ENCODE data around the gene ZNF487.
A peak's percentile ranks its signal among the peaks of the same experiment; 100 is the strongest.
"Not testable (repeated sequence)": the region's sequence is repeated elsewhere in the genome, so short reads cannot be mapped to it uniquely, and the experiment has no call there.

The ZNF487 gene

DNA sequence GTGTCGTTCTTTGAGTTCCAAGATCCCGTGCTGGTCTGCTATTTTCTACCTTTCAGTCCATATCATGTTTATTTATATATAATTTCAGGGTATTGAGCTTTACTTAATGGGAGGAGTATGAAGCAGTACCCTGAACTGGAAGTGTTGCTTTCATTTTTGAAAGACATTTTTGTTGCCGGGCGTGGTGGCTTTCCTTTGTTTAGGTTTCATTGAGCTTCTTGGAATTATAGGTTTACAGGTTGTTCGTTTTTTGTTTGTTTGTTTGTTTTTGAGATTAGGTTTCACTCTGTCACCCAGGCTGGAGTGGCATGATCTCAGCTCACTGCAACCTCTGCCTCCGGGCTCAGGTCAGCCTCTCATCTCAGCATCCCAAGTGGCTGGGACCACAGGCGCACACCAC, 7.4 kb downstream of the ZNF487 start:
- no peak for DNase-seq

DNA sequence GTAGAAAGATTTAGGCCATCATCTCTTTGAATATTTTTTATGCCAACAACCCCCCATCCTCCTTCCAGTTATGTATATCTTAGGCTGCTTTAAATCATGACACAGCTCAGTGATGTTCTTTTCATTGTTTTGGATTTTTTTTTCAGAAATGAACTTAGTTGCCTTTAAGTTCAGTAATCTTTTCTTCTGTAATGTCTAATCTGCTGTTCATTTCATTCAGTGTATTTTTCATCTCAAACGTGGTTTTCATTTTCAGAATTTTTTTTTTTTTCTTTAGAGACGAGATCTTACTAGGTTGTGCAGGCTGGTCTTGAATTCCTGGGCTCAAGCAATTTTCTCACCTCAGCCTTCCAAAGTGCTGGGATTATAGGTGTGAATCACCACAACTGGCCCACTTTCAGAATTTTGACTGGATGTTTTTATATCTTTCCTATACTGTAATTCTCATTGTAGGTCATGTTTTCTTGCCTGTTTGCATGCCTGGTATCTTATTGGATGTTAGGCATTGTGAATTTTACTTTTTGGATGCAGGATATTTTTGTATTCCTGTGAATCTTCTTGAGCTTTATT, 8.1 kb downstream of the ZNF487 start:
- DNase-seq: no peak

DNA sequence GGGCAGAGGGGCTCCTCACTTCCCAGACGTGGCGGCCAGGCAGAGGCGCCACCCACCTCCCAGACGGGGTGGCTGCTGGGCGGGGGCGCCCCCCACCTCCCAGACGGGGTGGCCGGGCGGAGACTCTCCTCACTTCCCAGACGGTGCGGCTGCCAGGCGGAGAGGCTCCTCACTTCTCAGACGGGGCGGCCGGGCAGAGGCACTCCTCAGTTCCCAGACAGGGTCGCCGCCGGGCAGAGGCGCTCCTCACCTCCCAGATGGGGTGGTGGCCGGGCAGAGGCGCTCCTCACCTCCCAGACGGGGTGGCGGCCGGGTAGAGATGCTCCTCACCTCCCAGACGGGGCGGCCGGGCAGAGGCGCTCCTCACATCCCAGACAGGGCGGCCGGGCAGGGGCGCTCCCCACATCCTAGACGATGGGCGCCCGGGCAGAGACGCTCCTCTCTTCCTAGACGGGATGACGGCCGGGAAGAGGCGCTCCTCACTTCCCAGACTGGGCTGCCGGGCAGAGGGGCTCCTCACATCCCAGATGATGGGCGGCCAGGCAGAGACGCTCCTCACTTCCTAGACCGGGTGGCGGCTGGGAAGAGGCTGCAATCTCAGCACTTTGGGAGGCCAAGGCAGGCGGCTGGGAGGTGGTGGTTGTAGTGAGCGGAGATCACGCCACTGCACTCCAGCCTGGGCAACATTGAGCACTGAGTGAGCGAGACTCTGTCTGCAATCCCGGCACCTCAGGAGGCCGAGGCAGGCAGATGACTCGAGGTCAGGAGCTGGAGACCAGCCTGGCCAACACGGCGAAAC, 9.5 kb downstream of the ZNF487 start:
- DNase-seq: not testable (repeated sequence)

DNA sequence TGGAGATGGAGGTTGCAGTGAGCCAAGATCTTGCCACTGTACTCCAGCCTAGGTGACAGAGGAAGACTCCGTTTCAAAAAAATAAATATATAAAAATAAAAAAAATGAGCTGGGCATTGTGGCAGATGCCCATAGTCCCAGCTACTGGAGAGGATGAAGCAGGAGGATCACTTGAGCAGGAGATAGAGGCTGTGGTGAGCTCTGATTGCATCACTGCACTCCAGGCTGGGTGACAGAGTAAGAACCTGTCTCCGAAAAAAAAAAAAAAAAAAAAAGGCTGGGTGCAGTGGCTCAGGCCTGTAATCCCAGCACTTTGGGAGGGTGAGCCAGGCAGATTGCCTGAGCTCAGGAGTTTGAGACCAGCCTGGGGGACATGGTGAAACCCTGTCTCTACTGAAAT, 11.8 kb downstream of the ZNF487 start:
- no peak for DNase-seq

DNA sequence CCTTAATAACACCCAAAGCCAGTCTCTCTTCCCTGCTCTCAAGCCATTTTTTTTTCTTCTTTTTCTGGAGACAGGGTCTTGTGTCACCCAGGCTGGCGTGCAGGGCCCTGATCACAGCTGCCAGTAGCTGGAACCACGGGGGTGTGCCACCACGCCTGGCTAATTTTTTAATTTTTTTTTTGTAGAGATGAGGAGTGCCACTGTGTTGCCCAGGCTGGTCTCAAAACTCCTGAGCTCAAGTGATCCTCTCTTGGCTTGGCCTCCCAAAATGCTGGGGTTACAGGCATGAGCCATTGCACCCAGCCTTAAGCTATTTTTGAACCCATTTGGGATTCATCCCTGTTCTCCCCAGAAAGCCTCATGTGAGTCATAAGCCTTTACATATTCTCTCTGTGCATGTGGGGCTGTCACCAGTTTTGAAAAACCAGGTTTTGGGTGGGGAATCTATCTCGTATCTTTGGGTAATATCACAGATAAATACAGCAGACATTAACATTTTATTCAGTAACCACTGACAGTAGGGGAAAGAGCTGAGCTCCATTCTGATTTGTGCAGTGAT, 15.5 kb downstream of the ZNF487 start:
- no peak for DNase-seq

DNA sequence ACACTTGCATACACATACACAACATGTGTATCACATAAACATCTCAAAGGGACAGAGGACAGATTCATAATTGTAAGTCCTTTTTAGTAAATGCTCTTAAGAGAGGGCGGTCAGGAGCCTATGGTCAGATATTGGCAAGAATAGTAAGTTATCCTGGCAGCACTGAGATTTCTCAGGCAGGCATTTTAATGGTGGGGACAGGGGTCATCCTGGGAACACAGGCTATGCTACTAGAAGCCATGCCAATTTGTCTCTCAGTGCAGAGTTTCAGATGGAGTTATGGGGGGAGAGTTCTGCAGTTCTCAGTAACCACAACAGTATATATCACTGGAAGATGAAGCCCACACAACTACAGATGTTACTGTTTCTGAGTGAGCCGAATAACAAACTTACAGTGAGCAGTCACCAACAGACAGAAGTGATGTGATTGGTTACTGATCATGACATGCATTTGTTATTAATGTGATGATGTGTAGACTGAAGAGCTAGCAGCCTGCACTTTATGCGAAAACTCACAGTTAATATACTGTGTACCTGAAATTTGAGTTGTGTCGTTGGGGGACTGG, 16.4 kb downstream of the ZNF487 start:
- DNase-seq: no peak

DNA sequence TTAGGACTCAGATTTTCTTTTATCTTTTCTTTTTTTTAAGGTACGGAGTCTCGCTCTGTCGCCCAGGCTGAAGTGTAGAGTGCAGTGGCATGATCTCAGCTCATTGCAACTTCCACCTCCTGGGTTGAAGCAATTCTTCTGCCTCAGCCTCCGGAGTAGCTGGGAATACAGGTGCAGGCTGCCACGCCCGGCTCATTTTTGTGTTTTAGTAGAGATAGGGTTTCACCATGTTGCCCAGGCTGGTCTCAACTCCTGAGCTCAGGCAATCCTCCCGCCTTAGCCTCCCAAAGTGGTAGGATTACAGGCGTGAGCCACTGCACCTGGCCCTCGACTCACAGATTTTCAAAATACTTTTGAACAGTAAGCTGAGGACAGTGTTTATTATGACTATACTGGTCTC, 17.1 kb downstream of the ZNF487 start:
- DNase-seq: not testable (repeated sequence)

DNA sequence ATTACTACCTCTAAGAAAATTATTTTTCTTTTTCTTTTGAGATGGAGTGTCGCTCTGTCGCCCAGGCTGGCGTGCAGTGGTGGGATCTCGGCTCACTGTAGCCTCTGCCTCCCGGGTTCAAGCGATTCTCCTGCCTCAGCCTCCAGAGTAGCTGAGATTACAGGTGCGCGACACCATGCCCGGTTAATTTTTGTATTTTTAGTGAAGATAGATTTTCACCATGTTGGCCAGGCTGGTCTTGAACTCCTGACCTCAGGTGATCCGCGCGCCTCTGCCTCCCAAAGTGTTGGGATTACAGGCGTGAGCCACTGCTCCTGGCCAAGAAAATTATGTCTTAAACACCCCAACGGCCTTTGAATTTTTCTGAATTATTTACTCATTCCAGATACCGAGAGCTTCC, 19.6 kb downstream of the ZNF487 start:
- DNase-seq: not testable (repeated sequence)

DNA sequence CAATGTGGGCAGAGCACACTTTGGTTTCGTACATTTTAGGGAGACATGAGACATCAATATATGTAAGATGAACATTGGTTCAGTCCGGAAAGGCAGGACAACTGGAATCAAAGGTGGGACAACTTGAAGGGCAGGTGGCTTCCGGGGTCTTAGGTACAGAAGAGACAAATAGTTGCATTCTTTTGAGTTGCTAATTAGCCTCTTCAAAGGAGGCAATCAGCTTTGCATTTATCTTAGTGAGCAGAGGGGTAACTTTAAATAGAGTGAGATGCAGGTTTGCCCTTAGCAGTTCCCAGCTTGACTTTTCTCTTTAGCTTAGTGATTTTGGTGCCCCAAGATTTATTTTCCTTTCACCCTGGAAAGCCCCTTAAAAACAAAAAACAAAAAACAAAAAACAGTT, 21.3 kb downstream of the ZNF487 start:
- no peak for DNase-seq

DNA sequence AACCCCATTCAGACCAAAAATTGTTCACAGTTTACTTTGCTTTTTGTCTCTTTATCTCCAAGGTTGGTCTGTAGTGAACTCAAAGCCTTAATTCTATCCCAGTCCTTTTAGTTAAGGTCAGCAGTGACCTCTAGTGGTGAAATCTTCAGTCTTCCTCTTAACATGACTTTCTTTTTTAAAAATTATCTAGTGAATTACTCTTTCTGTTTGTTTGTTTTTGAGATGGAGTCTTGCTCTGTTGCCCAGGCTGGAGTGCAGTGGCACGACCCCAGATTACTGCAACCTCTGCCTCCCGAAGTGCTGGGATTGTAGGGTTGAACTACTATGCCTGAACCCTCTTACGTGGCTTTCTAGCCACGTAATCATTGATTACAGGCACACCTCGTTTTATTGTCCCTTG, 25.0 kb downstream of the ZNF487 start:
- DNase-seq: peak; percentile 26

DNA sequence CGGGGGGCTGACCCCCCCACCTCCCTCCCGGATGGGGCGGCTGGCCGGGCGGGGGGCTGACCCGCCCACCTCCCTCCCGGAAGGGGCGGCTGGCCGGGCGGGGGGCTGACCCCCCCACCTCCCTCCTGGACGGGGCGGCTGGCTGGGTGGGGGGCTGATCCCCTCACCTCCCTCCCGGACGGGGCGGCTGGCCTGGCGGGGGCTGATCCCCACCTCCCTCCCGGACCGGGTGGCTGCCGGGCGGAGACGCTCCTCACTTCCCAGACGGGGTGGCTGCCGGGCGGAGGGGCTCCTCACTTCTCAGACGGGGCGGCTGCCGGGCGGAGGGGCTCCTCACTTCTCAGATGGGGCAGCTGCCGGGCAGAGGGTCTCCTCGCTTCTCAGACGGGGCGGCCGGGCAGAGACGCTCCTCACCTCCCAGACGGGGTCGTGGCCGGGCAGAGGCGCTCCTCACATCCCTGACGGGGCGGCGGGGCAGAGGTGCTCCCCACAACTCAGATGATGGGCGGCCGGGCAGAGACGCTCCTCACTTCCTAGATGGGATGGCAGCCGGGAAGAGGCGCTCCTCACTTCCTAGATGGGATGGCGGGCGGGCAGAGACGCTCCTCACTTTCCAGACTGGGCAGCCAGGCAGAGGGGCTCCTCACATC, 28.3 kb downstream of the ZNF487 start:
- not testable (repeated sequence) for DNase-seq

DNA sequence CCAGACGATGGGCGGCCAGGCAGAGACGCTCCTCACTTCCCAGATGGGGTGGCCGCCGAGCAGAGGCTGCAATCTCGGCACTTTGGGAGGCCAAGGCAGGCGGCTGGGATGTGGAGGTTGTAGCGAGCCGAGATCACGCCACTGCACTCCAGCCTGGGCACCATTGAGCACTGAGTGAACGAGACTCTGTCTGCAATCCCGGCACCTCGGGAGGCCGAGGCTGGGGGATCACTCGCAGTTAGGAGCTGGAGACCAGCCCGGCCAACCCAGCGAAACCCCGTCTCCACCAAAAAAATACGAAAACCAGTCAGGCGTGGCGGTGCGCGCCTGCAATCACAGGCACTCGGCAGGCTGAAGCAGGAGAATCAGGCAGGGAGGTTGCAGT, 28.8 kb downstream of the ZNF487 start:
- not testable (repeated sequence) for DNase-seq

DNA sequence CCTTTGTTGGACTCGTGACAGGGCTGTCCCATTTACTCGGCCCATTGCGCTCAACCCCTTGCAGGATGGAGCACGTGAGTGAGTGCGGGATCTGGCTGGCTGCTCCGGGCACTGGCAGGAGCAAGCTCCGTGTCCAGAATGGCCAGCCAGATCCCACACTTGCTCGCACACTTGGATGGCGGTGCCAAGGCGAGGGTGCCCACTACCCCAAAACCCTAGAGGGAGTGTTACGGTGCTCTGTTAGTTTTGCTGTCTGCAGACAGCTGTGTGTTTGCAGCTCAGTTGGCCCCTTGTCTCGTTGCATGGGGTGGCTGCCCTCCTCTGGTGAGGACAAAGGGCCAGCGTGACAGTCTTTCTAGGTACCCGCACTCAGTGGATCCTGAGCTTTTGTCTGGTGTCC, 34.2 kb downstream of the ZNF487 start:
- no peak for DNase-seq

DNA sequence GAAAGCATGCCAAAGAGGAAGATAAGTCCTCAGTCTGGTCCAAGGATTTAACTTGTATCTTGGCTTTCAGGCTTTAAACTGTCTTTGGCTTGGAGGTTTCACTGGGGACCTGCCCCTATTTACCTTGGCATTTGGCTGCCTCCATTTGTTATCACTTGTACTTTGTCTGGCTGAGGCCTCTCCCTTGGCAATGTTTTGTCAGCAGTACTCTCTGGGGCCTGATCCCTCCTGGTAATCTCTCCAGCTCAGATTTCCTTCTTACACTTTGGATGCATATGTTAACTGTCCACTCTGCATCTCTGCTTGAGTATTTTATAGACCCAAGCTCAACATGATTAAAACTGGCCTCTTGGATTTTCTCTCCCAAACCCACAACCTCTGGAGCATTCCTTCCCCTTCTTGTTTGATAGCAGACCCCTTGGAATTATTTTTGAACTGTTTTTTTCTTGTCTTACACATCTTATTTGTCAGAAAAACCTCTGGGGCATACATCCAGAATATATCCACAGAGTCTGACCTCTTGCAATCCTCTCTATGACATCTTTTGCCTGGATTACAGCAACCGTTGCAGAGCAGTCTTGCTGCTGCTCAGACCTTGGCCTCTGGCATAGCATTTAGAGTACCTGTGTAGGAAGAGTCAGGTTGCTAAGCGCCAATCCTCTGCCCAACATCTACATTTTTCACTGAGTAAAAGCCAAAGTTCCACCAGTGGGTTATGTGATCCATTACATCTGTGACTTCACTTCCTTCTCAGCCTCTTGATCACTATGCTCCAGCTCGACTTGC, 35.2 kb downstream of the ZNF487 start:
- DNase-seq: no peak

DNA sequence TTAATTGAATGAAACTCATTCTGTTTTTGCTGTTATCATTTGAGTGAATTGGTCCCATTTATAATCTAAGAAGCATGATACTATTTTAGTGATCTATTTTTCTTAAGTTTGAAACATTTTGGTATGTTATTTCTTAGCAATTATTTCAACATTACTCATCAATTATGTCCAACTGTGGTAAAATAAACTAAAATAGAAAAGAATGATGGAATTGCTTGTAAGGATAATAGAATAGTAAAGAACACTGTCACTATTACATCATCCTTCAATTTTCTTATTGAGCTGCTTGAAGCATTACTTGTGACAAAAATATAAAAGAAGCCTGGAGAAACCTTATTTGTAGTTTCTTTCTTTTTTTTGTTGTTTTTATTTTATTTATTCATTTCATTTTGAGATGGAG, 42.4 kb downstream of the ZNF487 start:
- DNase-seq: no peak

DNA sequence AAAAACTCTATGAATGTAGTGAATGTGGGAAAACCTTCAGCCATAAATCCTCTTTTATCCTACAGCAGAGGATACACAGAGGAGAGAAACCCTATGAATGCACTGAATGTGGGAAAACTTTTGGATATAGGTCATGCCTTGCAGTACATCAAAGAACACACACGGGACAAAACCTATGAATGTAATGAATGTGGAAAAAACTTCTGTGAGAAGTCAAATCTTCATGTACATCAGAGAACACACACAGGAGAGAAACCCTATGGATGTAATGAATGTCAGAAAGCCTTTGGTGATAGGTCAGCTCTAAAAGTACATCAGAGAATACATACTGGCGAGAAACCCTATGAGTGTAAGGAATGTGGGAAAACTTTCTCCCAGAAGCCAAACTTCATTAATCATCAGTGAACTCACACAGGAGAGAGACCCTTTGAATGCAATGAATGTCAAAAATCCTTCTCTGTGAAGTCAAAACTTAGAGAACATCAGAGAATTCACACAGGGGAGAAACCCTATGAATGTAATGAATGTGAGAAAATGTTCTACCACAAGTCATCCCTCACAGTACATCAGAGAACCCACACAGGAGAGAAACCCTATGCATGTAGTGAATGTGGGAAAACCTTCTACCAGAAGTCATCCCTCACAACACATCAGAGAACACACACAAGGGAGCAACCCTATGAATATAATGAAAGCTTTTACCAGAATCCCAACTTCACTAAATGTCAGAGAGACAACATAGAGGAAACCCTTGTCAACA, 45.6 kb downstream of the ZNF487 start:
- no peak for DNase-seq

DNA sequence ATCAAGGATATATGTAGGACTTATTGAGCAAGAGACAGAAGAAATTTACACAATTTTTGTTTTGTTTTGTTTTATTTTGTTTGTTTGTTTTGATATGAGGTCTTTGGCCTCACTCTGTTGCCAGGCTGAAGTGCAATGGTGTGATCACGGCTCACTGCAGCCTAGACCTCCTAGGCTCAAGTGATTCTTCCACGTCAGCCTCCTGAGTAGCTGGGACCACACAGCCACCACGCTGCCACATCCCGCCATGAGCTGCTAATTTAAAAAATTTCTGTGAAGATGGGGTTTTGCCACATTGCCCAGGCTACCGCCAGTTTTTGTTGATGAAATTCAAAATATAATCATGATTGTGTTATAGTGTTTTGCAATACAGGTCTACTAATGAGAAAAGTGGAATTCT, 54.9 kb downstream of the ZNF487 start:
- no peak for DNase-seq

DNA sequence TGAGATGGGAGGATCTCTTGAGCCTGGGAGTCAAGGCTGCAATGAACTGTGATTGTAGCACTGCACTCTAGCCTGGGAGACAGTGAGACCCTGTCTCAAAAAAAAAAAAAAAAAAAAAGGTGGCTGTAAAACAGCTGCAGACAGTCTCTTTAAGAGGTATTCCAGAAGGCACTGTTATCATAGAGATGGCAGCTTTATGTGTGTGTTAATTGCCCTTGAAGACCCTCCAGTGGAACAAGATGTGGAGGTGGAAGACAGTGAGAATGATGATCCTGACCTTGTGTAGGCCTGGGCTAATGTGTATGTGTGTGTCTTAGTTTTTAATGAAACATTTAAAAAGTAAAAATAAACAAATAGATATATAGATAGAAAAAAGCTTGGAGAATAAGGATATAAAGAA, 66.0 kb downstream of the ZNF487 start:
- no peak for DNase-seq

DNA sequence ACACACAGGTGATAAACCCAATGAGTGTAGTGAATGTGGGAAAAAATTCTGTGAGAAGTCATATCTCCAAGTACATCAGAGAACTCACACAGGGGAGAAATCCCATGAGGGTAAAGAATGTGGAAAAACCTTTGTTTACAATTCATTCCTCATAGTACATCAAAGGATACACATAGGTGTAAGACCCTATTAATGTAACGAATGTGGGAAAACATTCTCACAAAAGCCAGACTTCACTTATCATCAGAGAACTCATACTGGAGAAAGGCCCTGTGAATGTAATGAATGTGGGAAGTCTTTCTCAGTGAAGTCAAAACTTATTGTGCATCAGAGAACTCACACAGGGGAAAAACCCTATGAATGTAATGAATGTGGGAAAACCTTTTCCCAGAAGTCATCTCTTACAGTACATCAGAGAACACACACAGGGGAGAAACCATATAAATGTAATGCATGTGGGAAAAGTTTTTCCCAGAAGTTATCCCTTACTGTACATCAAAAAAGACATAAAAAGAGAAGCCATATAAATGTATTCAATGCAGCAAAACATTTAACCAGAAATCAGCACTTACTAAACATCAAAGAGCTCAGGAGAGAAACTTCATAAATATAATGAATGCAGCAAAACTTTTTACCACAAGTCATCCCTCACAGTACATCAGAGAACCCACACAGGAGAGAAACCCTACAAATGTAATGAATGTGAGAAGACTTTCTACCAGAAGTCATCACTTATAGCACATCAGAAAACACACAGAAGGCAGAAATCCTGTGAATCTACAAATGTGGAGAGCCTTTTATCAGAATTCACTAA, 87.7 kb downstream of the ZNF487 start:
- DNase-seq: no peak

Data from SIG-M5 (cell line).